NCI-H526 (cell line): ENCODE measurements around the gene LRRC8D.

ENCODE experiments used
- DNase-seq, 2 experiments: peaks; one replicate each; lab custom pipeline; 2025; lab: John Stamatoyannopoulos, UW

LRRC8D gene

DNA sequence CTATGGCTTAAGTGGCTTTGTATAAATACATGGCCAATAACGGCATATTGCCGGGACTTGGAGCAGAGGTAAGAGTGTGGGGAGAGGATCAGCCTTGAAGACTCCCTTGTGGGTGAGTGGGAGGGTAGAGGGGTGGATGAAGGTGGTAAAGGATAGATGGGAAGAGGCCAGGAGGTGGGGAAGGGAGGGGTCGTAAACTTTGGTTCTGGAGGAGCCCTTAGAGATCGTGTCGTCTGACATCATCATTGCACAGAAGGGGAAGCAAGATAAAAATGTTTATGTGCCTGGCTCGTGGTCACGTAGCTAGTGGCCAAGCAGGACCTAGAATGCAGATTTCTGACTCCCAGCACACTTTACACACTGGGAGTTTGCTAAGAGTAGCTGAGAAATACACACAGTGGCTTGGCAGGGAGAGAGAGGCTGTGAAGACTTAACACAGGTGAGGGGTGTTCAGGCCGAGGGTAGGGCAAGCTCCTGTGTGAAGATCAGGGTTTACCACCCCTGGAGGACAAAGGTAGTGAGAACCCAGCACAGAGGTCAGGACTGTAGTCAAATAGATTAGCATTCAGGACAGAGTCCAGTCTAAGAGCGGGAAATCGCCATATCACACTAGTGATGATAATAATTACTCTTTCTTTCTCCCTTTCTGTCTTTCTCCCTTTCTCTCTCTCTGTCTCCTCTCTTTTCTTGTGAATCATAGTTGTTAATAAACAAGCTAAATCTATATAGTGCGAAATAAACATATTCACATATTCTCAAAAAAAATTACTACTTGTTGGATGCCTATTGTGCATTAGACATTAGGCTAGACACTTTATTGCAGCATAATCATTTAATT lies 75.5 kb downstream of the LRRC8D start:
- DNase-seq, result no peak

DNA sequence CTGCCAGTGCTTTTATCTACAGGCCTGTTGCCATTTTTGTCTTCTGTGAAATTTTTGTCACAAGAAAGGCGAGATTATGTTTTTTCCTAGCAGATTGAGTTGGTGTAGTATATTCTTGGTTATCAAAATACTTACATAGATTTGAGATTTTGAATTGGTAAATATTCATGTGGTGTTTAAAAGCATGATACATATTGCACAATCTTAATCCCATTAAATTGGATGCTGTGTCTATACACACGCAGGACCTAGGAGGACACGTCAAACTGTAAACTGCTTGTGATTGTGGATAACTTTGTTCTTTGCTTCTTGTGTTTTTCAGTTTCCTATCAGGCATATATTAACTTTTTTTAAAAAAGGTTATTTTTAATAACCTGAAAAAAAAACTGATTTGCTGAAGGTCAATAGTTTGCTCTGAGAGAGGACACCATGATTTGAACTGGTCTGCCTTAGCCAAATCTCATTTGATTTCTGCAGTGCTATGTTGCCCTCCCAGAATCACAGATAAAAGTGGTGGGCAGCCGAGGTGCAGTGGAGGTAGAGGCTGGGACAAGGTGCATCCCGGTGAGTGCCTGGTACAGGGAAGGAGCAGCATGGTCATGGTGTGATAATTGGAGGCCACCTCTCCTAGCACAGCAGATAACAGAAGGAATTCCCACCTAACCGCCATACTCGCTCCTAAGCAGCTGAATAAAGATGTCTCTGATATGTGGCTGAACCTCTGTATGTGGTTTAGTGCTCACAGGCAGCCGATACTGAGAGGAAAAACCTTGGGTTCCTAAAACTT lies 76.7 kb downstream of the LRRC8D start:
- no peak for DNase-seq

- DNase-seq, result no peak
Observed at GRCh38 chr1:89898150-89898549, 77.3 kb downstream of the LRRC8D start.

GRCh38 chr1:89898695-89899470 lies 78.1 kb downstream of the LRRC8D start:
- DNase-seq, result no peak

GRCh38 chr1:89900323-89900722 lies 79.5 kb downstream of the LRRC8D start:
- DNase-seq, result no peak

GRCh38 chr1:89900791-89901708 lies 80.2 kb downstream of the LRRC8D start:
- DNase-seq, result no peak

- DNase-seq, result no peak
Observed at GRCh38 chr1:89901957-89902669, 81.3 kb downstream of the LRRC8D start.

- no peak for DNase-seq
Observed at GRCh38 chr1:89903550-89903949, 82.7 kb downstream of the LRRC8D start.

DNA sequence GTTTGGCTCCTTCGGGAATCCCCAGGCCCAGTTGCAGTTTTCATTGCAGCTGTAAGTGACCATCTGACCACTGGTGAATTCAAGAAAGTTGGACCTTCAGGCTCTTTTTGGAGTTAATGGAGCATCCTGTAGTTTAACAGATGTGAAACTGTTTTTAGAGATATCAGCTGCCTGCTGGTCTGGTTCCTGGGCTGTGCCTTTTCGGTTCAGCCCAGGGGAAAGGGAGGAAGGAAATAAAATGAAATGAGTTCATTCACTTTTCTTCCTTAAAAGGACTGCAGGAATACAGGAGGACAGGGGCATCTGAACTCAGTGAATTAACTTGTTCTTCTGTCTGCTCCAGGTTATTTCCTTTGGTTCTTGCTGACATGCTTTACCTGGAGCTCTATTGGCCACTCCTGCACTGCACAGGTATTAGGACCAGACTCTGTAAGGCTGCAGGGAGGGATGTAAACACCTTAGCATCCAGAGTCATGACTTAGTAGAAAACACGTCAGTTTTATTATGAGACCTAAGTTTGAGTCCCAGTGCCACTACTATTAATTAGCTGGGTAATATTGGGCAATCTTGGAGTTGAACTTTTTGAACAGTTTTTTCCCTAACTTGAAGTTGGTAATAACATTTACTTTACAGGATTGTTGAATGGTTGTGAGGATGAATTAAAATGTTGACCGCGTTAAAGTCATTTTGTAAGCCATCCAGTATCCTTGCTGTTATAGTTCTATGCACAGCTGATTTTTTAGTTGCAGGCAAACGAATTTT lies 83.6 kb downstream of the LRRC8D start:
- DNase-seq, result no peak

GRCh38 chr1:89905395-89906058 lies 84.7 kb downstream of the LRRC8D start:
- DNase-seq, result no peak

GRCh38 chr1:89906088-89906487 lies 85.3 kb downstream of the LRRC8D start:
- DNase-seq, result no peak

DNA sequence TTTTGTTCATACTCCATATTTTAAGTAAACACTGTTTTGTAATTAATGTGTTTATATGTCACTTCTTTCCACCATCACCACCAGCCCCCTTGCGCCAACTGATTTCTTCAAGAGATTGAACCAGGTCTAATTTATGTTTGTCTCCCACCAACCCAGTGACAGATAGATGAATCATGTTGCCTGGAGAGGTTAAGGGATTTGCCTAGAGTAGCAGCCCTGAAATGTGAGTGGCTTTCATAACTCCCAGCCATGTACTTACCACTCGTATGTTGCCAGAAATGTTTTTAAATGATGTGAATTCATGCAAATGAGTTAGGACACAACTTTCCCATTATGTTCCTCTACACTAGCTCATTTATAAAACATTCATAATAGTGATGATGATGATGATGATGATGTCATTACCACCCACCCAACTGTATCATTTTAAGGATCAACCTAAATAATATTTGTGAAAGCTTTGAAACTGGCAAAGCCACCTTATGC lies 86.9 kb downstream of the LRRC8D start:
- peak in 1 of 2 experiments; percentile 32 for DNase-seq

DNA sequence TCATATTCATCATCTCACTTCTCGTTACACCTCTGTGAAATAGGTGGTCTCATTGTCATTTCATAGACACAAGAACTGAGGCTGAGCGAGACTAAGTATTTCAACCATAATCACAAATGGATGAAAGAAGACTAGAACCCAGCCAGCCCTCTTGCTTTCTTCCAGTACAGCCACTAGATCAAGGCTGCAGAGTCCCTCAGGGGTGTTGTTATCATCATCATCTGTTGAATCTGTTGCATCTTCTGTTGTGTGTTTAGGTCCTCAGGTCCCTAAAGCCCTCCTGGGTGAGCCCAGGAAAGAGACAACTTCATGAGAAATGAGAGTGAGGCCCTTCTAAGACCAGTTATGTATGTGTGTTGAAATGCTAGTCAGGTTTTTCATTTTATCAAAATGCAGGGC lies 87.4 kb downstream of the LRRC8D start:
- DNase-seq, result no peak

- no peak for DNase-seq
Observed at GRCh38 chr1:89908672-89909436, 88.0 kb downstream of the LRRC8D start.

DNA sequence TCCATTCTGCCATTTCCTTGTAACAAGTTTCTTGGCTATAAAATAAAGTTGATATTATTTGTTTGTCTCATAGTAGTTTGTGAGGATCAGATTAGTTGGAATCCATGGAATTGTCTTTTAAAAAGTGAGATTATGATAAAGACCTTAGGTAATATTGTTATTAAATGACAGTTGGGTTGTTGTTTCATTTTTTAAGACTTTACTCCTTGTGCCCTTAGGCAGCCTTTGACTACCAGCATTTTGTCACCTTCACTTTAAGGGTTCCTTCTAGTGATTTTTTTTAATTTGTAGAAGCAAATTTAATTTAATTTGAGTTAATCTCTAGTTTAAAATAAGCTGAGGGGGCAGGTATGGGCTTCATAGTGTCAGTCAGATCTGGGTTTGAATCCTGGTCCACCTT lies 89.4 kb downstream of the LRRC8D start:
- DNase-seq, result no peak

- no peak for DNase-seq
Observed at GRCh38 chr1:89910780-89911179, 89.9 kb downstream of the LRRC8D start.

DNA sequence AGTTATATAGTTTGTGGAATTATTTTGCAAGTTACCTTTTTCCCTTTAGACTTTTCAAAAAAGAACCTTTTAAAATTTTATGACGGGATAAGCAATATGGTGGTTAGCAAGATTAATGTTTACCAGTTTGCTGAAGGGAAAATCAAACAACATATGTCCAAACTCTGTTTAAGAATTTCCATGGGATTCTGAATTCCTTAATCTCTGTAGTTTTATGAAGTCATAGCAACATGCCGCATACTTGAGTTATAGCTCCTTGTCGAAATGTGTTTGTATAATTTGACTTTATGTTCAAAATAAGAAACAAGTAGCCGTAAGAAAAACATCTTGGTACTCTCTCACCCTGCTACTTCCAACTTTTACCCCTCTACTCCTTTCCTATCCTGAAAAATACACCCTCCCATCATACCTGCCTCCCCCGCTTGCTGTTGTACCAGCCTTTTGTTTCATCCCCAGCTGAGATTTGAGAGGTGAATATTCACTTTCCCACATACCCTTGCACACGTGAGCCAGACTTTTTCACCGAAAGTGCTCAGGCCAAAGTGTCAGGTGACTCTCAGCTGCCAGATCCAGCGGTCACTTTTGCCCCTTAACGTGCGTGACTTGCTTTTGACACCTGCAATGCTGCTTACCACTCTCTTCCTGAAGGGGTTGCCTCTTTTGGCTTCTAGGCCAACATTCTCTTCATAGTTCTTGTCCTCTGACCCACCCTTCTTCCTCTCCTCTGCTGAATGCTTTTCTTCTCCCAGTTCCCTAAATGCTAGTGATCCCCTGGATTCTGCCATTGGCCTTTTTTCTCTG lies 90.6 kb downstream of the LRRC8D start:
- DNase-seq, result no peak

DNA sequence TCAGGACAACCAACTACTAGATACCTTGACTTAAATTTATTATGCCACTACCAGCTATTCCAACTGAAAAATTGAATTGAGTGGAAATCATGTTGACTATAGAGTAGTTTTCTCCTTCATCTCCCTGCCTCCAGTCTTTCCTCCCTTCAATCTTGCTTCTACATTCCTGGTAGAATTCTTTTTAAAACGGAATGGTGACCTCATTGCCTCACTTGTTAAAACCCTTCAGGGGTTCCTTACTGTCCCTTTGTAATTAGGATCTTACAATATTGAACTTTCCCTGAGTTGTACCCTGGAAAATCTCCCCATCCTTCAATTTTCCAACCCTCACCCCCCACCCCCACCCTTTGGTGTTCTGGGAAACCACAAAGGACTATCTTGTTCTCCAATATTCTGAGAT lies 91.2 kb downstream of the LRRC8D start:
- DNase-seq, result no peak
